ENCODE measurements around the gene SVOP.

SVOP gene

GRCh38 chr12:109020796-109021380 is at the start of gene SVOP:
Gene SVOP, minus strand, starts transcription at chr12:109021068. Its CDS starts 200 bp downstream, at chr12:109020868.
- Histone ChIP-seq H3K9ac (ENCODE audit: low read depth, low read length) (no peak within 1 kb of the TSS), H2AFZ (ENCODE audit: low read depth, low read length) (no peak within 1 kb of the TSS), H3K4me2 (ENCODE audit: insufficient read depth, low read length) (no peak within 1 kb of the TSS), H3K4me3 (ENCODE audit: low read depth in 1 of 2, low read length in 2 of 2) (no peak within 1 kb of the TSS), H3K9me3 (ENCODE audit: insufficient read depth, low read length, severe bottlenecking) (no peaks in the 10 kb centered on the region), H3K79me2 (ENCODE audit: insufficient read depth, low read length) (no peaks in the 10 kb centered on the region), H4K20me1 (ENCODE audit: insufficient read depth, low read length) (no peaks in the 10 kb centered on the region), H3K4me1 (ENCODE audit: insufficient read depth, low read length) (no peaks in the 10 kb centered on the region), H3K27ac (ENCODE audit: low read length) (no peak within 1 kb of the TSS), H3K27me3 (ENCODE audit: insufficient read depth, low read length, poor library complexity) (no peaks in the 10 kb centered on the region), H3K36me3 (ENCODE audit: insufficient read depth, low read length) (no peaks in the 10 kb centered on the region)
- ATAC-seq (ENCODE audit: insufficient read depth, low read depth) (peak; percentile 60; the same call in 2 of the 3 replicates), DNase-seq (peak; percentile 35)
- TF ChIP-seq EZH2 (IDR thresholded peaks at IDR 0.05; ENCODE audit: borderline replicate concordance, low read depth, low read length, severe bottlenecking) (no peak), CTCF (IDR thresholded peaks at IDR 0.05; ENCODE audit: borderline replicate concordance, extremely low read depth, low read length, poor library complexity, severe bottlenecking) (no peak)

- ATAC-seq (ENCODE audit: insufficient read depth, low read depth) (no peak), DNase-seq (no peak)
- H3K79me2 ChIP-seq (ENCODE audit: insufficient read depth, low read length) = no peaks in the 10 kb centered on the region
- H3K4me3 ChIP-seq (ENCODE audit: low read depth in 1 of 2, low read length in 2 of 2) = no peak overlapping the region
- H3K9ac ChIP-seq (ENCODE audit: low read depth, low read length) = no peak overlapping the region
- no peaks in the 10 kb centered on the region for H3K9me3 ChIP-seq (ENCODE audit: insufficient read depth, low read length, severe bottlenecking)
- H3K36me3 ChIP-seq (ENCODE audit: insufficient read depth, low read length) = peaks cover 51% of the 10 kb centered on the region
- no peaks in the 10 kb centered on the region for H4K20me1 ChIP-seq (ENCODE audit: insufficient read depth, low read length)
- no peak overlapping the region for H3K27ac ChIP-seq (ENCODE audit: low read length)
- H3K4me2 ChIP-seq (ENCODE audit: insufficient read depth, low read length) = no peak overlapping the region
- H3K4me1 ChIP-seq (ENCODE audit: insufficient read depth, low read length) = no peaks in the 10 kb centered on the region
- H3K27me3 ChIP-seq (ENCODE audit: insufficient read depth, low read length, poor library complexity) = no peaks in the 10 kb centered on the region
- no peak for TF ChIP-seq CTCF (IDR thresholded peaks at IDR 0.05; ENCODE audit: borderline replicate concordance, extremely low read depth, low read length, poor library complexity, severe bottlenecking)
- TF ChIP-seq EZH2 (IDR thresholded peaks at IDR 0.05; ENCODE audit: borderline replicate concordance, low read depth, low read length, severe bottlenecking) = no peak
- H2AFZ ChIP-seq (ENCODE audit: low read depth, low read length) = no peak overlapping the region
Observed at GRCh38 chr12:109069307-109070271, 48.7 kb upstream of the SVOP start.

- no peak for DNase-seq
- no peak for TF ChIP-seq CTCF (IDR thresholded peaks at IDR 0.05; ENCODE audit: borderline replicate concordance, extremely low read depth, low read length, poor library complexity, severe bottlenecking)
- TF ChIP-seq EZH2 (IDR thresholded peaks at IDR 0.05; ENCODE audit: borderline replicate concordance, low read depth, low read length, severe bottlenecking) = no peak
- peaks cover 33% of the 10 kb centered on the region for H3K36me3 ChIP-seq (ENCODE audit: insufficient read depth, low read length)
Observed at GRCh38 chr12:109065853-109066193, 45.0 kb upstream of the SVOP start.

More at GRCh38 chr12:109065853-109066193, 45.0 kb upstream of the SVOP start:
- ATAC-seq (ENCODE audit: insufficient read depth, low read depth) = no peak
- Histone ChIP-seq H4K20me1 (ENCODE audit: insufficient read depth, low read length) (no peaks in the 10 kb centered on the region), H3K4me3 (ENCODE audit: low read depth in 1 of 2, low read length in 2 of 2) (no peak overlapping the region), H2AFZ (ENCODE audit: low read depth, low read length) (no peak overlapping the region), H3K4me1 (ENCODE audit: insufficient read depth, low read length) (no peaks in the 10 kb centered on the region), H3K9ac (ENCODE audit: low read depth, low read length) (no peak overlapping the region), H3K79me2 (ENCODE audit: insufficient read depth, low read length) (no peaks in the 10 kb centered on the region), H3K9me3 (ENCODE audit: insufficient read depth, low read length, severe bottlenecking) (no peaks in the 10 kb centered on the region), H3K4me2 (ENCODE audit: insufficient read depth, low read length) (no peak overlapping the region), H3K27me3 (ENCODE audit: insufficient read depth, low read length, poor library complexity) (no peaks in the 10 kb centered on the region), H3K27ac (ENCODE audit: low read length) (no peak overlapping the region)

Data from DND-41 (cell line).